Colon (tissue), 2 donors: ENCODE results near the gene PDE4D.

Source experiments
- FAIRE-seq: peaks from 2 replicates; lab custom pipeline; 2012; peaks lifted over from hg19 to GRCh38; lab: Jason Lieb, UNC
- donor health status: control.
- donor health status: control.

The PDE4D gene

DNA sequence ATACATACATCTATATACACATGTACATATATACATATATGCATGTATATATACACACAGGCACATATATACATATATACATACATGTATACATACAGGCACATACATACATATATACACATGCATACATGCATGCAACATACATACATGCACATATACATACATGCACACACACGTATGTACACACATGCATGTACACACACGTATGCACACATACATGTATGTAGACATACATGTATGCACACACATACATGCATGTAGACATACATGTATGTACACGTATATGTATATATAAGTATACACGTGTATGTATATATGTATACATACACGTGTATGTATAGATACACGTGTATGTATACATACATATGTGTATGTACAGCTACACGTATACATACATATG lies 693.7 kb downstream of the PDE4D start:
- FAIRE-seq: no peak

DNA sequence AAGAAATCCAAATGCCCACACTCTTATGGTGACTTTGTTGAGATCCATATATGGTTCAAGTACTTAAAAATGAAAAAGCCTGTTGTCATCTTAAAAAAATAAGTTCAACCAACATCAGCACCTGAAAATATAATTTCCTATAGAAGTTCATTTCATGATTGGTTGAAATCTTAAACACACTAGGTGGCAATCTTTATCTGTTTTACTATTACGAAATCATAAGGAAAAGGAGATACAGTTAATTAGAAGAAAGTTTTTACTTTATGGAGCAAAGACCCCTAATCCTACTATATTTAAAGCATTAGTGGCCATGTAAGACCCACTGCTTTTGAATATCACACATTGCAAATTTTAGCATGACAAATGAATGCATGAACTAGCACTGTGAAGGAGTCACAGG lies 694.7 kb downstream of the PDE4D start:
- no peak for FAIRE-seq

DNA sequence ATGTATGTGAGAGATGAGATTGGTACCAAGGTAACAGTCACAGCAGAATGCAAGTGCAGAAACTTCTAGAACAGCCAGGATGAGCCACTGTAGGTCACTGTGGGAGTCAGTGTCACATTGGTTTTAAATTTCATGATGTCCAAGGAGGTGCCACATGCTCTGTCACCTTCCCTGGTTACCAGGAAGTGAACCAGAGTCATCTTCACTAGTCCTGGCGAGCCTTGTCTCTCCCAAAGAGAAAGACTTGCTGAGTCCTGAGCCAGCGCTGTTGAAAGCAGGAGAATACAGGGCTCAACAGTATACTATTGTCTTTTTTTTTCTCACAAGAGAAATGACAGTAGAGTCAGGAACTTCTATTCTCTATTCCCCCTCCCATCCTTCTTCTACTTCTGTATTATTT lies 695.2 kb downstream of the PDE4D start:
- no peak for FAIRE-seq

DNA sequence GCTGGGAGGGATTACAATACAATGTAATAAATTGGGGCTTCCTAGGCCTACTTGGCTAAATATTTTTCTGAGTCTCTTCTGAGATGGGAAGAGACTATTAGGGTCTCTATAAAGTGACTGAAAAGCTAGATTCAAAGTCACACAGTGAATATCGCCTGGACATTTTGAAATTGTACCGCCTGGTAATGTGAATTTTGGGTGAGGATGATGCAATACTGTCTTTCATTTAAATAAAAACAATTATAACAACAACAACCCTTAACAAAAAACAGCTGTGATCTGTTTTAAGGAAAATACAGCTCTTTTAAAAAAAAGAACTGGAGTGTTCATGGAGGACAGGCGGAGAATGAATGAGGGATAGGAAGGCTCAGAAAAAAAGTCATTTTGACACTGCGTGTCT lies 695.6 kb downstream of the PDE4D start:
- FAIRE-seq: no peak

DNA sequence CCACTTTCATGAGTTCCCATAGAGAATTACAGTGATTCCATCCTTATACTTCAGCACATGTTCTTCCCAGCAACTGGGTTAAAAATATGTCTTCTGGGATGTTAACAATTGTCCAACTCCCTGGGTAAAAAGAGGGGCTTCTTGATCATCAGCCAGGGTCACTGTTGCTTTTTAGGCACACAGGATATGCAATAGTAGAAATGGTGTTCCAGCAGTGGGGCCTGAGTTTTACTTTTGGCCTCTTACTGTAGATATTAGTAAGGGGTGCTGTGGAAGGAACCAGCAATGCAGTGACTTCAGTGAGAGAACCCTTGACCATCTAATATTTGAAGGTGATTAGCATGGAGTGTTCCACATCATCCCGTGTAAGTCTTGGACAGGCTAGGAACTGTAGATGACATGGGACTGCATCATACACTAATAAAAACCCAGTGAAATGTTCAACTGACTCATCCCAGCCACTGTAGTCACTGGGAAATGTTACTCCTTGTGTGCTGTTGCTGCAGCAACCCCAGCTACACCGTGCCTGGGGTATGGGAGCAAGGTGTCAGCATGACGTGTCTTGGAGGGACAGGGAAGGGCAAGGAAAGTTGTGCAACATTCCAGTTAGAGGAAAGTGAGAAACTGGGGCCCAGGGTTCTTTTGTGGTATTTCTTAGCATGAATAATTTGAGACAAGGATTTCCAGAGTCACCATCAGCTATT lies 699.8 kb downstream of the PDE4D start:
- no peak for FAIRE-seq

DNA sequence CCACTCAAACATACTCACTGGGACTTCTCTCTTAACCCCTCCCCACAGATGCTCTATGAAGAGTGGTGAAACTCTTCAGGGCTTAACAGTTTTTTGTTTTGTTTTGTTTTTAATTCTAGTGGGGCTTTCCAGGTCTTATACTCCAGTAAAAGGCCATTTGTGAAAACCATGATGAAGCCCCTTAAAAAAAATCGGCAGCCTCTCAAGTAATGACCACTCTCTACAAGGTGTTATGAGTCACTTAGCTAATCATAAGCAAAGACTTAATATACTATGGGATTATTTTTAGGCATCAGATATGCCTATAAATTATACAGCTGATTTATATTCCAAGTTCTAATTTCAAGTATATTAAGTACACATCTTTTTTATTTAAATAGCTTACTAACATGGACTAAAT lies 702.8 kb downstream of the PDE4D start:
- FAIRE-seq: no peak

GRCh38 chr5:59189472-59190244 lies 703.9 kb downstream of the PDE4D start:
- no peak for FAIRE-seq

DNA sequence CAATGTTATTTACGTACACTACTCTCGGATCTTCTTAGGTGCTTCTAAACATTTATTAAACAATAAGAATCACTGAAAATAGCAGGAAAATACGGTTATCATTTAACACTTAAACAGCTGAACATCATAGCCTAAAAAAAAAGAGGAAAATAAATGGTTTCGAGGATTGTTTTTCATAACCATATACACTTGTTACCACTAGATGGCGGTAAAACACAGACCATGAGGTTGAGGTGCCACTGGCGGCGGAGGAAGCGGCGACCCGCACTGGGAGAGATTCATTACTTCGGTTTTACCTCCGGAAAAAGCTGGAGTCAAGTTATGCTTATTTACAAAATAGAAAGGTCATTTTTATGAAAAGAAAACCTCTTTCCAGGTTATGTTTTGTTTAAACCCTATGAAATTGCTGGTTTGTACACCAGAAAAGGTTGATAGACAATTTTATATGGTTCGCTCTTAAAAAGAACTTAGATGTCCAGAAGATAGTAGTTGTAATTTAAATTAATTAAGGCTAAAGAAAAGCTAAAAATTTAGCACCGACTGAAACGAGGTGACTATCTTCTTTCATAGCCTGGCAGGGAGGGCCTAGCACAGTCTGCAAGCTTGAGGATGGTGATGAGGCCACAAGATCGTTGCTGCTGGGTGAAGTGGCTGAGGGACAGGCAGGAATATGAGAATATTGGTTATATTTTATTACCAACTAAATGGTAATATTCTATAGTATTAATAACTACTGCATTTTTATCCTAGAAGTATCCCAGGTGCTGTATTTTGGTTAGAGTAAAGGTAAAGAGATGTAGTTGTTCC lies 704.9 kb downstream of the PDE4D start:
- FAIRE-seq: peak; percentile 66

DNA sequence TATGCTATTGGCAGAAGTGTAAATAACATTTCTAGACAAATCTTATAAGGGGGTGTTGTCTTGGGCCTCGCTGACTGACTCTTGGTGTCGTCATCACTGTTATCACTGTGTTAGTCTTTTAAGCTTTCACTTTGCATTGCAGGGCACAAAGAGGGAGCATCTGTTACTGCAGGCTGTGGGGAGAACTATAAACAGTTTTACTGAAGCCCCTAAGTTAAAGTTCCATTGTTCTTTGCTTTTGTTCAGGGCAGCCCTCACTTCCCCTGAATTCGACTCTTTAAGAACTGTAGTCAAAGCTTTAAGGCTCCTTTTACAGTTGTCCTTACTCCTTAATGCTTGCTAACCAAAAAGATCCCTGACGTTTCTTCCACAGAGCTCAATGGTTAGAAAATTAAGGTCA lies 705.7 kb downstream of the PDE4D start:
- no peak for FAIRE-seq

DNA sequence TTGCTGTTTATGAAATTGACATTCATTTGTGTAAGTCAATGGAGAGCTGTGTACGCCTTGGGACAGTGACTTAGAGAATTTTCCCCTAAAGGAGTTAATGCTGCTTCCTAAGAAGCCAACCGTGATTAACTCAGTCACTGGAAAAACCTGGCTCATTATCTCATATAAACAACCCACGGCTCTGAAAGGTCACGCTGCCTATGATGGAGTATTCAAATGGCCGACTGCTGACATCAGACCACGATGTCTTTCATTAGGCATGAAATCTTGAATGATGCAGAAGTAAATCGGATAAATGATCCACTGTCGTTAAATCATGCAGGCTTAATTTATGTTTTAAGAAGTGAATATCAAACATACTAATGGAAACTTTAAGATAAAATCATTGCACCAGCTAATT lies 706.9 kb downstream of the PDE4D start:
- FAIRE-seq: no peak

- FAIRE-seq: no peak
Measured at GRCh38 chr5:59185757-59186385, 707.7 kb downstream of the PDE4D start.

GRCh38 chr5:59184769-59185168 lies 708.8 kb downstream of the PDE4D start:
- FAIRE-seq: no peak

- no peak for FAIRE-seq
Measured at GRCh38 chr5:59182760-59183159, 710.8 kb downstream of the PDE4D start.

DNA sequence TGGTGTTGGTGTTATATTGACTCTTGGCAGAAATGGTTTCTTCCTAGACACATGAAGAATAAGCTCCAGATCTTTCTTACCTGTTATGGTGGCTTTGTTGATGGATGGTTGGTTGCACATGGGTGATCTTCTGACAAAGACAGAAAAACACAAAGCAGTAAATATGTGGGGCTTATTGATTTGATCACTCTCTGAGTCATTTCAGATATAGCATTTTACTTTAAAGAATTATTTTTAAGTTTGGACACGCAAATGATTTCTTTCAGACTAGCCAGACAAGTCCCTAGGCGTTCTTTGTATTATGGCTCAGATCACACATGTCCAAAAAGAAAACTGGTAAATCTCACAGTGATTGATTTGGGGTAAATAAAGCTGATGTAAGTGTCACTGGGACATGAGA lies 713.0 kb downstream of the PDE4D start:
- no peak for FAIRE-seq

GRCh38 chr5:59179704-59180103 lies 713.8 kb downstream of the PDE4D start:
- FAIRE-seq: no peak

- no peak for FAIRE-seq
Measured at GRCh38 chr5:59178482-59178881, 715.0 kb downstream of the PDE4D start.

- no peak for FAIRE-seq
Measured at GRCh38 chr5:59178071-59178470, 715.5 kb downstream of the PDE4D start.

- no peak for FAIRE-seq
Measured at GRCh38 chr5:59177644-59178043, 715.9 kb downstream of the PDE4D start.

GRCh38 chr5:59174248-59174844 lies 719.2 kb downstream of the PDE4D start:
- peak; percentile 33 for FAIRE-seq

DNA sequence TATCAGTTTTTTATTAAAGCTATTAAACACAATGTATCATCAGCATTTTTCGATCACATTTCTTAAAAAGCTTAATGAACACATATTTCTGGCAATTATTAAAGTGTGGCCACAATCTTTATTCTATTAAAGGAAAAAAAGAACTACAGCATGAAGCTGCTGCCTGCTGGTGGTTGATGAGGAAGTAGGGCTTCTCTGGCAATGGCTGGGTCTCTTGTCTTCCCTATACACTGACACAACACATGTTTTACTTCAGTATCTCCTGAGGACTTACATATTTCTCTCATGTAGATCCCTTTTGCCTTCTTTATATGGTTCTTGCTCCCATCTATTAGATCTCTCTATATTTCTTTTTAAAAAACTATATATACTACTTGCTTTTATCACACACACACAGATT lies 719.9 kb downstream of the PDE4D start:
- no peak for FAIRE-seq

DNA sequence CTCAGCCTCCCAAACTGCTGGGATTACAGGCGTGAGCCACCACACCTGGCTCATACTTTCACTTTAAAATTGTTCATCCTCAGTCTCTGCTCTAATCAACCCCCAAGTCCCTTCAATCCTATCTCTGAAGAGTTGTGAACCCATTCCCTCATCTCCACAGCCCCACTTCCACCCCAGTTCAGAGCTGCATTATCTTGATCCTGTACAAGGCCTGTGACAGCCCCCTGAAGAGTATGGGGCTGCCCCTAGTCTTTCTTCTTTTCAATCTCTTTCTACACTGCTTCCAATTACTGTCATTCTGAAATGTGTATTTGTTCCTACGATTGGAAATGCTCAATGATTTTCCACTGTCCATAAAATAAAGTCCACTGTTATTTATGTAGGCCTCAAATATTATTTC lies 722.4 kb downstream of the PDE4D start:
- FAIRE-seq: no peak

DNA sequence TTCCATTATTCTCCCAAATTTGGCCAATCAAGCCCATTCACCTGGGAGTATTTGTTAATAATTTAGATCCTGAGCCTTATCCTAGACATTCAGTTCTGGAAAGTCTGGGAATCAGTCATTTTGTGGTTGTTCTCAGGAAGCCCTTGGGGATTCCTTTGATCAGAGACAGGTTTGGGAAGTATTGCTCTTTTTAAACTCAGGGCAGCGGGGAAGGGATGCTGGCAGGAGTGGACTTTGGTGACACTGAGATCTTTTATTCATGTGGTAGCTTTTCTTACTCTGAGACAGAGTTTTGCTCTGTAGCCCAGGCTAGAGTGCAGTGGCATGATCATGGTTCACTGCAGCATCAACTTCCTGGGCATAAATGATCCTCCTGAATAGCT lies 723.8 kb downstream of the PDE4D start:
- no peak for FAIRE-seq
